ENCODE results near the gene TCP11. TPM values are rescaled to one million over a fixed set of nuclear protein-coding genes. Genes with fewer than 3 reads are reported as not detected.

TCP11 gene
- 0.13 and 0.18 TPM in 2 replicates for total RNA-seq

DNA sequence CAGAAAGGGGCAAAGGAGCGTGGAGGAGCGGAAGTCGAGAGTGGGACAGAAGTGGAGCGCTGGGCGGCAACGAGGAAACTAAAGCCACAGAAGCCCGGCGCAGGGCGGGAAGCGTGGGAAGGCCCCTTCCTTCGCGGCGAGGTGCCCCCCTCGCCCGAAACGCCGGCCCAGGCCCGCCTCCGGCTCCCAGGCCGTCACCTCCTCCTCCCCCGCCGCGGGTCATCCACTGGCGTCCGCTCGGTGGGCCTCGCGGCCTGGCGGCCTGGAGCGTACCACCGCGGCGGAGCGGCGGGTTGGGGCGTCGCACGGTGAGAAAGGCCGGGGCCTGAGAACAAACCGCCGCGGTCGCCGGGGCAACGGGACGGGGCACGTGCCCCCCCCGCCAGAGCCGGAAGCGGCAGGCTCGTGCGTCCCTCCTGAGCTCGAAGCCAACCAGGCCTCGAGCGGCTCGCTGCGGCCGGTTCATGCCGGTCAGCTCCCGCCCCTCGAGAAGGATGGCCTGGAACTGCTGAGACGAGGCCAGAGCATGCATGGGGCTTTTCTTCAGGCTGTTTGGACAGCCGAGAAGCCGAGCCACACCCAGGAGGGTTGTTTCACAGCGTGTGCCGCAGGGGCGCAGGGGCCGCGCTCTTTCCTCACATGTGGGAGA is at the start of gene TCP11:
Gene TCP11, minus strand, starts transcription at position 333 of the 649 bp plus-strand sequence. CDS start 469 bp downstream, outside the sequence.
- no peak for DNase-seq (ENCODE audit: low read depth, low spot score)

DNA sequence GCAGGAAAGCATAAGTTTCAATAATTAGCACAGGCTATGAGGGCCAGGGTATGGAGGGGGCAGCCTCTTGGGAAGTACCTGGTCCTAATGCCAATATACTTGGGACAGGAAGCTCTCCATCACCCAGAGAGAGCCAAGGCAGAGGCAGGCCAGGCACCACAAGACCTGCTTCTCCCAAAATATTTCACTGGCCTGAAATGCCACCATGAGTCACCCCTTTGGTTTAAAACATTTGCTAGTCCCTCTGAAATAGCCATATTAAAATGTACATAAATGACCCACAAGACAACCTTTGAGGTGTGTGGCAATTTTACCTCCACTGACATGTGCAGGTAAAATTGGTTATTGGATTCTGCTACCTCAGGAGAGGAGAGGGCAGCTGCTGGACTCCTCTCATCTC is 49.2 kb upstream of the TCP11 start:
- no peak for DNase-seq (ENCODE audit: low read depth, low spot score)

DNA sequence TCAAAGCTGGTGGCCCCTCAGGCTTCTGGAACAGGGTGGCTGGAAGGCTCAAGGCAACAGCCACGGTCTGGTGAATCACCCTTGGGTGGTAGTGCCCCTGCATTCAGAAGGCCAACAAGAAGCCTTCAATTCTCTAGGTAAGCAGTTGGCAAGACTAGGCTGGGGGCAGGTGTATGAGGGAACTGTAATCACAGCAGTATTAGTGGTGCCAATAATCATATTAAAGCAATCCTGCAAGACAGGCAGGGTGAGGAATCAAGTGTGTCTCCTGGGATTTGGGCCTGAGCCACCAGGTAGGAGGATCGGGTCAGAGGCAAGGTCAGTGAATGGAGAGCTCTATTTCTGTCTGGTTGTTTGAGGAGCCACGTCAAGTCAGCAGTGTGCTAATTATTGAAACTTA is 47.7 kb upstream of the TCP11 start:
- no peak for DNase-seq (ENCODE audit: low read depth, low spot score)

DNA sequence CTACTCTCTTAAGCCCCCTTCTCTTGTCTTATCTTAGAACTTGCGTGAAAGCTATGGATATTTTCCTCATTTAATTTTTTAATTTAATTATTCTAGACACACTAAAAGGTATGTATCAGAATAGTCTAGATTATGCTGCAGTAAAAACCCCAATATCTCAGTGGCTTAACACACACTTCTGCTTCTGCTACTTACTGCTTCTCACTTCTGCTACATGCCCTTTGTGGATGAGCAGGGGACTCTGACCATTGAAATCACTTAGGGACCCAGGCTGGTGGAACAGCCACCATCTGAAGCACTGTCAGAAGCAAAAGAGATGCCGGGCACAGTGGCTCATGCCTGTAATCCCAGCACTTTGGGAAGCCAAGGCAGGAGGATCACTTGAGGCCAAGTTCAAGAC is 45.4 kb upstream of the TCP11 start:
- no peak for DNase-seq (ENCODE audit: low read depth, low spot score)

DNA sequence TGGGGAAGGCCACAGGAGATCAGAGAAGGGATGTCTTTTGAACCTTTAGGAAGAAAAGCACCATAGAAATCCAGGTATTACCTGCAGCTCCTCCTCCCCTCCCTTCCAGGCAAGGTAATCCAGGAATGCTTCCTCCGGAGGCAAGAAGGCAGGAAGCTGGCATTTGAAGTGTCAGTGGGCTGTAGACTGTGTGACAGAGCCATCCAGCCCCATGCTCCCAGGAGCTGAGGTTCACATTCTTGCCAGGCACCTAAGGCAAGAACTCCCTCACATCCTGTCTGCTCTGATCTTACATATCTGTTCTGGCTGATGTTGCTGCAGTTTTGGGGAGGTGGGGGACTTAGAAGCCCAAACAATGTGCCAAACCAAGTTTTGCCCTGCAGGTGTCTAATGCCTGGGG is 44.8 kb upstream of the TCP11 start:
- no peak for DNase-seq (ENCODE audit: low read depth, low spot score)

DNA sequence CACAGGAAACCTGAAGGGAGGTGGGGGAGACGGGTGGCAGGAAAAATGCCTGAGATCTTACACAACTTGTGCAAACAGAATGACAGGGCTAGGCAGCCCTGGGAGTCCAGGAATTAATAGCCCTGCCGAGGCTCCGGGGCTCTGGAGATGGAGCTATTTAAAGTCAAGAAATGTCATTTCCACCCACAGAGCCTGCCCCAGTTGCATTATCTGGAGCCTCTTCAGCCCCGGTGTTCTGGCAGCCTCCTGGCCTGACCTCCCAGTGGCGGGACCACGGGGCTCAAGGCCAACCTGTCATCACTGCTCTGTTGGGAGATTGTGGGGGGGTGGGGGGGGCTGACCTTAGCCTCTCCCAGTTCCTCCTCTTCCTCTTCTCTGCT is 44.2 kb upstream of the TCP11 start:
- DNase-seq (ENCODE audit: low read depth, low spot score): no peak

DNA sequence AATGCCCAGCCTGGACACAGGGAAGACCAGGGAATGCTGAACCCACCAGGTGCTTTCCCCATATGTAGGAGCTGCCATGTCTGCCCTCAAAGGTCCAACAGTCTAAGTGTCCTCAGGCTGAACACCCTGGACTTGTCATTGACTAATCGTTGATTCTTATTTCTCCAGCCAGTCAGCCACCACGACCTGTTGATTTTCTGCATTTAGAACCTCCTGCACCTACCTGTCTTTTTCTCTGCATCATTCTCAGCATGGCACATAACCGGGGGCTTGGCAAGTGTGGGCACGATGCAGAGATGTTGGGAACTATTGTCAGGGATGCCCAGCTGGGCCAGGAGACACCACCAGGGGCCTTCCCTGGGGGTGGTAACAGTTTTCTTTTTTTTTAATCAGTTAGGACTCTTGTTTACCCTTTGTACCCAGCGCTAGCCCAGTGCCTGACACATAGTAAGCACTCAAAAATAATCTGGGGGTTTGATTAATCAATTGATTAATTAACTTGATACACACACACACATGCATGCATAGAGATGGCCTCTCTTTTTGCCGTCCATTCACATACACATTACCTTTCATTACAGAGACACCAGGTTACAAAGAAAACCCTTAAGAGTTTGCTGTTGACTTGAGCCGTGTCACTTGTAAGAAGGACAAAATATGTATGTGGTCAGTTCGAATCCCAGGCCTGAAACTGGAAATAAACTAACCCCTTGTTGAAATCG is 43.6 kb upstream of the TCP11 start:
- no peak for DNase-seq (ENCODE audit: low read depth, low spot score)

DNA sequence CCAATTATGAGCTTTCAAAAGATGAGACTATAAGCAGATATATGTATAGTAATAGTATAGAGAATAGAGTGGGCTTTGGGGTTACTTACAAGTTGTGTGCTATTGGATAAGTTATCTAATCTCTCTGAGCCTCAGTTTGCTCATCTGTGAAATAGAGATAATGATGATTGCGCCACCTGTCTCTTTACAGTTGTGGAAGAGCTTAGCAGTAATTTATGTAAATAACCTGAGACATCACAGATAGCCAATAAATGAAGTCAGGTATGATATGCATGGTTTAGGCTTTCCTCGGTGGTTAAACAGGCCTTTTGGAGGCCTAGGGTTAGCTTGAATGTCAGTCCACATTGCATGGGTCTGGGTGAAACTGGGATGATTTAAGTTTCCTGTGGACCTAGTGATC is 42.8 kb upstream of the TCP11 start:
- DNase-seq (ENCODE audit: low read depth, low spot score): no peak

DNA sequence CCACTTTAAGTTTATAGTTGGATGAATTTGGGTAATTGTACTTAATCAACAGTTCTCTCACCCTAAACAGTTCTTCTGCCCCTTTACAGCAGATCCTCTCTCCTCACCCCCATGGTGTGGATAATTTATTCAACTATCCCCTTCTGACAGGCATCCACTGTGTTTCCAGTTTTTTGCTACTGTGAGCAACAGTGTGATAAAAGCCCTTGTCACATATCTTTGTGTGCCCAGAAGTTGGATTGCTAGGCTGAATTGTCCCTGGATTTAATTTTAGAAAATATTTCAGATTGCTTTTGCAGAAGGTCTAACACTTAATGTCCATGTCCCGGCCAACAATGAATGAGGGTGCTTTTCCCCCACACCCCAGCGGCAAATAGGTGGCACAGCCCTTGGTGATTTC is 42.1 kb upstream of the TCP11 start:
- no peak for DNase-seq (ENCODE audit: low read depth, low spot score)

DNA sequence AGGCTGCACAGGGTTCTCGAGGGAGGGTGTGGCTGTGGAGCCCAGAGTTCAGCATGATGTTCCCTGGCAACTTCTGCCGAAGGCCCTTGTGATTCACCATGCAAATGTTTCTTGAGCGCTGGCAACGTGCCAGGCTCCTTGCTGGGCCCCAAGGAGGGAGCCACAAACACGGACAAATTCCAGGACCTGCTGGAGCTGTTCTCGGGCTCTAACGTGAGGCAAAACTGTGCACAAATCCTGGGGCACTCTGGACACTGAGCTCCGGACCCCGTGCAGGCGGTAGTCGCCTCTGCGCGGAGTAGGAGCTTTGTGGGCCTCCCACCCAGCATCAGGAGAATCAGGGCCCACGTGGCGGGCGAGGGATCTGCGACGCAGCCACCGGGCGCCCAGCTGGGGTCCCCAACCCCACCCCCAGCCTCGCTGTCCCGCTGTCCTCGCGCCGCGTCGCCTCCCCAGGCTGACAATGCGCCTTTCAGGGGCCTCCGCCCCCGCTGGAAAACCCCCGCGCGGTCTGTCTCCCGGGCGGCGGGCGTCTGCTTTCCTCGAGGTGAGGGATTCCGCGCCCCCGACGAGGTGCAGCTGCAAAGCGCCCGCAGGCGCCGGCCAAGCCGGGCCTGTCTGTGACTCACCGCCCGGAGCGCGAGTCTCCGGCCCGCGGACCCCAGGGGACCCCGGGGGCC is 40.9 kb upstream of the TCP11 start:
- peak; percentile 10 for DNase-seq (ENCODE audit: low read depth, low spot score)

DNA sequence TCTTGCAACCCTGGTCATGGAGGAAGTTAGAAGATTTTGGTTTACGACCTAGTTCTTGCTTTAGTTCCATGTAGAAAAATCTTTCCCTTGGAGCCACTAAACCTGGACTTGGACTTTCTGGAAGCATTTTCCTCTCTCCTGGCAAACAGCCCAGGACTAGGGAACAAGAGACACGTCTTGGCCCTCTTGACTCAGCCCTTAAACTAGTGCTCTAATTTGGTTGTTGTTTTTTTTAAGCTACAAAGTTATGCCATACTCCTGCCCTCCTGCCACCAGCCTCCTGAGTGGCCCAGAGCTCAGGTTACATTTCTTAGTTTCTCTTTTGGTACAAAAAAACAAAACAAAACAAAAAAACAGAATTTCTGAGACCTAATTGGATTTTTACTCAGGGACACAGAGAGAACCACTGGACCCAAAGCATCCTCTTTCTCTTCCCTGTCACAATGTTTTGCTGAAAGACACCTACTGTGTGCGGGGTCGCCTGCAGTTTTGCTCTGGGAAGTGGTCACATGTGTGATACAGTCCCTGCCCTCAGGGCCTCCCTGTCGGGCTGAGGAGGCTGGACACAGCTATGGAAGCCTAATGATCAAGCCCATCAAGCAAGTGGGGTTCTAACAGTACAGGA is 40.3 kb upstream of the TCP11 start:
- DNase-seq (ENCODE audit: low read depth, low spot score): no peak

DNA sequence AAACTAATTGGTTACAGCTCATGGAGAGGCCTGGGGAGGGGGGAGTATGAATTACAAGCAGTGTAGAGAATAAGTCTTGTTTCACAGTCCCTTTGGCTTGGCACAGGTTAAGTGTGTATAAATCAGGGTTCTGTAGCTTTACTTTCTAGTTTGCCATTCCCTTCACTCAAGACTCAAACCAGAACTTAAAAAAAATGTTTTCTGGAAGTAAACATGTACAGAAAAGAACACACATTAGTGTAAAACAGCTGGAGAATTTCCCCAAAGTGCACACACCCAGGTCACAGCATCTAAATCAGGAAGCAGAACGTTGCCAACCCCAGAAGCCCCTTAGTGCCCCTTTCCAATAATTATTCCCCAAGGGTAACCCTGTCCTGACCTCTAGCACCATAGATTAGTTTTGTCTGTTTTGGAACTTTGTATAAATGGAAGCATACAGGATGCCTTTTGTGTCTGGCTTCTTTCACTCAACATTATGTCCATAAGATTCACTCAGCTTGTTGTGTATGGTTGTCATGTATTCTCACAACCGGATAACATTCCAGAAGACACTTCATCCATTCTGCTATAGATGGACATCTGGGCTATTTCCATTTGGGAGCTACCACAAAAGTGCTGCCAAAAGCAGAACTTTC is 38.9 kb upstream of the TCP11 start:
- no peak for DNase-seq (ENCODE audit: low read depth, low spot score)

DNA sequence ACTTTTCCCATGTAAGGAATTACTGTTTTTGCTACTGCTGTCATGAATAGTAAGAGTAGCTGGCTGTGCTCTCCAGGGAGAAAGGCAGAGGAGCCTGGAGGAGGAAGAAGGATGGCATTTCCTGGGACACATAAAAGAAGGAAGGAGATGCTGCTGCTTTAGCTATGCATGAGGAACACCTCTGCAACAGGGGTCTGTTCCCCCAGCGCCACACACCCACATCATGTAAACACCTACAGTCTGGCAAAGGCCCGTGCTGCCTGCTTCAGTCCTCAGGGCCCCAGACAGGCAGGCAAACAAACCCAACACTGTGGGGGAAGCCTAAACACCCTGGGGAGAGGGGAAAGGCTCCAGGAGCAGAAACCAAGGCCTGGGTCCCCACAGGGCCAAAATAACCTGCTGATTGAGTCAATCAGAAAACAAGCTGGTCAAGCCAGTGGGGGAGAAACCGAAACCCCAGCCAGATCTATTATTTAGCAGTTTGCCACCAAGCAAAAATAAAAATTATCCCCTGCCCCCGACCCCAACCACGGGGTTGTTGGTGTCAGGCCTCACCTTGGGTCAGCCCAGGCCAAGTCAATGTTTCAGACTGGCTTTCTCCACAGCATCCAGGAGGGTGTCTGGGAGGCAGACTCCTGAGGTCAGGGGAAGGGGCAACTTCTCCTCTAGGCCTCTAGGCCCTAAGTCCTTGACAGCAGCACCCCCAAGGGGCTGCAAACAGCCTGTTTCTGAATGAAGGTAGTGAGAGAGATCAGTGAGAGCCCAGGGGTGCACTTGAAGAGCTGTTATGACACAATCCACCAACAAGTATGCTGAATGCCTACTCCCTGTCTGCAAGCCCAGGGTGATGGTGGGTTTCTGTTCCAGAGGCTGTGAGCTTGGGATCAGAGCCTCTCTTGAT is 38.0 kb upstream of the TCP11 start:
- no peak for DNase-seq (ENCODE audit: low read depth, low spot score)

DNA sequence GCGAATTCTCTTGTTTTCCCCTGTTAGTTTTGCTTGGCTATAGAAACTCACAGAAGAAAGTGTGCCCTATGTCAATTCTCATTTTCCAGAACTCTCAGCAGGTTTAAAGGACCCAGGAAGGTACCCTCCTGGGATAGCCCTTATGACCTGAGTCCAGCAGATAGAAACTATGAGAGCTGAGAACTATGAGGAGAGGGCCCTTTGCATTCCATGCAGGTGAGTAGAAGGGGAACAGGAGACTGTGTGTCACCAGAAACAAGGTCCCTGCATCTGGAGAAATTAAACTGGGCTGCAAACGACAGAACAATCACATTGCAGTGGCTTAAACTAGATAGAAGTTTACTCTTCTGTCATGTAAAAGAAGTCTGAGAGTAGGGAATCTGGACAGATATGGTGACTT is 36.9 kb upstream of the TCP11 start:
- DNase-seq (ENCODE audit: low read depth, low spot score): no peak

DNA sequence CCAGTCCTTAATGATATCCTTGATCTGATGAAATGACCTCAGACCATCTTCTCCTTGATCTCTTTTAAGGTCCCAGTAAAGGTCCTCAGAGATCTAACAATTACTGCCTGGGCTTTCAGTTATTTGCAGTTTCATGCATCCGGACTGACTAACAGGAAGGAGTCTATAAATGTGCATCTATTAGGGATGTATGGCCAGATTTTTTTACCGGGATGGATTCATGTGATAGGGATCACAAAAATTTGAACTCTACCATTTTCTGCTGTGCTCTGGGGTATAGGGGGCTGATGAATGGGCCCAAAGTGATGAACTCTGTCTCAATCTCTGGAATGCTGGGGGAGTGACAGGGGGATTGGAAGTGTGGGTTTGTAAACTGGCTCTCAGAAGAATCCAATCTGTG is 36.5 kb upstream of the TCP11 start:
- no peak for DNase-seq (ENCODE audit: low read depth, low spot score)

DNA sequence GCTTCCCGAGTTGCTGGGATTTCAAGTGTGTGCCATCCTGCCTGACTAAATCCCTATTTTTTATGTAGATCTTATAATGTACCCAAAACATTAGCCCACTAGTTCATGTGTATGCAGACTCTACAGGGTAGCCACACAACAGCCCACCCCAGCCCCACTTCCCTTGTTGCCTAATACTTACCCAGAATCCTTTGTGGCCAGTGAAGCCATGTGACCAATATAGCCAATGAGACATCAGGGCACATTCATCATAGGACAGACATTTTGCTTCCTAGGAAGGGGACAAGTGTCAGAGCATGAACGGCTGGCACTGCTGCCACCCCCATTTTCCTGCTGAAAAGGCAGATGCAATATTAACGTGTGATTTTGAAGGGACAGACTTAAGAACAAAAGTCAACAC is 36.0 kb upstream of the TCP11 start:
- DNase-seq (ENCODE audit: low read depth, low spot score): no peak

DNA sequence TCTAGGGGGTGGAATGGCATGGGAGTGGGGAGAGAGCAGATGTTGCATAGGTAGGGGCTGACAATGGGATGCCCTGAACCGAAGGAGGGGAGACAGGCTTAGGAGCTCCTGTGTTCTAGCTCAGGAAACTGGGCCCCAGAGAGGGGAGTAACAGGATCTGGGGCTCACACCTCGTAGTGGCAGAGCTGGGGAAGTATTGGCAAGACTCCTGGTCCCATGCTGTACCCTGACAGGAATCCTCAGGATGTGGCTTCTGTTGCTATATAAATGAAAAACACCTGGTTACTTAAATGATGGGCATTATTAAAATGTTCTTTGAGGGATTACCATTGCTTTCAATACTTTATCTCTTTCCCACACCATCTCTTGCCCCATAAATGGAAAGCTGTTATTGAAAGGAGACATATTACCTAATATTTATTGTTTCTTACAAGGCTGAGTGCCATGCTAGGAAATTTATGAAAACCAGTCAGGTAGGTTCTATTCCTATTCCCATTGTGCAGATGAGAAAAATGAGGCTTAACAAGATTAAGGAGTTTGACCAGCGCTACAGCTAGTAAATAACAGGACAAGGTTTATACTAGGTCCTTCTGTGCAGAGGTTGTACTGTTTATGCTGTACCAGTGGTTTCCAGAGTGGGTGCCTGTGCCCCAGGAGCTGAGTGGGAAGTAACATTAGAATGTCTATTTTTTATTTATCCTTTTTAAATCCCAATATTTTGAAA is 35.3 kb upstream of the TCP11 start:
- DNase-seq (ENCODE audit: low read depth, low spot score): no peak

DNA sequence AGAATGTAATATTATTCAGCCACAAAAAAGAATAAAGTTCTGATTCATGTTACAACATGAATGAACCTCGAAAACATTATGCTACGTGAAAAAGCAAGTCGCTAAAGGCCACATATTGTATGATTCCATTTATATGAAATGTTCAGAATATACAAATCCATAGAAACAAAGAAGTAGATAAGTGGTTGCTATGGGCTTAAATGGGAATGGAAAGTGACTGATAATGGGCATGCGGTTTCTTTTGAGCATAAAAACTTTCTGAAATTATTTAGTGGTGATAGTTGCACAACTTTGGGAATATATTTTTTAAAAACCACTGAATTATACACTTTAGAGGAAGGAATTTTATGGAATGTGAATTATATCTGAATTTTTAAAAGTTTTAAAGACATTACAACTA is 33.4 kb upstream of the TCP11 start:
- no peak for DNase-seq (ENCODE audit: low read depth, low spot score)

DNA sequence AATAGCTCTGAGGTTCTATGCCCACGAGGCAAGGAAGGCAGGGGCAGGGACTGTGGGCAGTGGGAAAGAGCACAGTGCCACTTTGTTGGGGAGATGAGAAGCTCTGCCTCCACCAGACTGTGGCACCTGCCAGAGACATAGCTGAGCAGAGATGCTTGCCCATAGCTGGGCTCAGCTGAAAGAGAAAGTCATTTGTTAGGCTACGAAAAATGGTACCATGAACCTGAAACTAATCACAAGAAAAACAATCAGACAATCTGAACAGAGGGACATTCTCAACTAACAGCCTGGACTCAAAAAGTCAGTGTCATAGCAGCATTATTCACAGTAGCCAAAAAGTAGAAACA is 32.9 kb upstream of the TCP11 start:
- DNase-seq (ENCODE audit: low read depth, low spot score): no peak

DNA sequence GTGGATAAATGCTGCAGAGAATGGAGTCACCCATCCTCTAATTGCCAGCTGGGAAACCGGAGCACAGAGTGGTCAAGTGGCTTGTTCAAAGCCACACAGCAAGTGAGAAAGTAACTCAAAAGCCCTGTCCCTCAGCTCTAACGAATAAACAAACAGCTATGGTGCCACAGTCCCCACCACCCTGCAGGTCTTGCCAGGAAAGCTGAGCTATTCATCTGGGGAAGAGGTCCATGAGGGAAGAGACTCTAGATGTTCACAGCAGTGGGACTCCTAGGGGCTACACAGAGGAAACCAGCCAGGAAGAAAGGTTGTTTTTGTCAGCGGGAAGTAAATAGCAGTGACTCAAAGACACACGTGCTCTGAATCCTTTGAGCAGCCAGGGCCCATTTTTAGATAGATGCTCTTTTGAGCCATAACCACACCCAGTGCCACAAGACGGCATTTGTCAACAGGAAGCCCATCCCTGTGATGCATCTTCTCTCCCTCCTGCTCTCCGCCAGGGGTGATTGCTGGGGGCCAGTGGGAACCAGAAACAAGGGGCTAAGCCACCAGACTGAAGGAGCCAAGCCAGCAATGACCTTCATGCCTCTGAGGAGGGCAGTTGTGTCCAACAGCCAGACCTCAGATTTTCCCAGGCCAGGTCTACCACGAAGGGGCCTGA is 32.4 kb upstream of the TCP11 start:
- no peak for DNase-seq (ENCODE audit: low read depth, low spot score)

Data from pulmonary artery endothelial cell (primary cell).